ENCODE results near the gene SNPH.

DNA sequence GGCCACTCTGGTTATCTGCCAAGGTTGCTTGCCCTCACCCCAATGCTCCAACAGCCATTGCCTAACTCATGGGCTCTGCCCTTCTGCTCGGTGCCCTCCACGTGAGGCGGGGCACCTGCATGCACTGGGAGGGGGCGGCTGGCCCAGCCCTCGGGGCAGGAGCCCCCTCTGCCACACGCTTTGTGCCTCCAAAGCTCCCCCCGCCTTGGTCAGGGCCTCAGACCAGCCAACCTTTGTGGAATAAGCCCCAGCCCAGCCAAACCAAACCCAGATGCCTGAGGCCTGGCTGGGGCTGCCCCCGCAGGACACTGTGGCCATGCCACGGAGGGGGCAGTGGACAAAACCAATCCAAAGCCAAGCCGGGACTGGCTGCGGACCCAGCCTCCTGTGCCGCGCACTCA is 41.5 kb downstream of the SNPH start:
- TF ChIP-seq, protein P1, sequence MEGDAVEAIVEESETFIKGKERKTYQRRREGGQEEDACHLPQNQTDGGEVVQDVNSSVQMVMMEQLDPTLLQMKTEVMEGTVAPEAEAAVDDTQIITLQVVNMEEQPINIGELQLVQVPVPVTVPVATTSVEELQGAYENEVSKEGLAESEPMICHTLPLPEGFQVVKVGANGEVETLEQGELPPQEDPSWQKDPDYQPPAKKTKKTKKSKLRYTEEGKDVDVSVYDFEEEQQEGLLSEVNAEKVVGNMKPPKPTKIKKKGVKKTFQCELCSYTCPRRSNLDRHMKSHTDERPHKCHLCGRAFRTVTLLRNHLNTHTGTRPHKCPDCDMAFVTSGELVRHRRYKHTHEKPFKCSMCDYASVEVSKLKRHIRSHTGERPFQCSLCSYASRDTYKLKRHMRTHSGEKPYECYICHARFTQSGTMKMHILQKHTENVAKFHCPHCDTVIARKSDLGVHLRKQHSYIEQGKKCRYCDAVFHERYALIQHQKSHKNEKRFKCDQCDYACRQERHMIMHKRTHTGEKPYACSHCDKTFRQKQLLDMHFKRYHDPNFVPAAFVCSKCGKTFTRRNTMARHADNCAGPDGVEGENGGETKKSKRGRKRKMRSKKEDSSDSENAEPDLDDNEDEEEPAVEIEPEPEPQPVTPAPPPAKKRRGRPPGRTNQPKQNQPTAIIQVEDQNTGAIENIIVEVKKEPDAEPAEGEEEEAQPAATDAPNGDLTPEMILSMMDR (IDR thresholded peaks at IDR 0.05): no peak
- TF ChIP-seq POLR2A (IDR thresholded peaks at IDR 0.05): no peak
- no peak for TF ChIP-seq EP300 (IDR thresholded peaks at IDR 0.05)

Measured in upper lobe of left lung (tissue), 4 donors.